ENCODE data around the gene OSBPL3.

DNA sequence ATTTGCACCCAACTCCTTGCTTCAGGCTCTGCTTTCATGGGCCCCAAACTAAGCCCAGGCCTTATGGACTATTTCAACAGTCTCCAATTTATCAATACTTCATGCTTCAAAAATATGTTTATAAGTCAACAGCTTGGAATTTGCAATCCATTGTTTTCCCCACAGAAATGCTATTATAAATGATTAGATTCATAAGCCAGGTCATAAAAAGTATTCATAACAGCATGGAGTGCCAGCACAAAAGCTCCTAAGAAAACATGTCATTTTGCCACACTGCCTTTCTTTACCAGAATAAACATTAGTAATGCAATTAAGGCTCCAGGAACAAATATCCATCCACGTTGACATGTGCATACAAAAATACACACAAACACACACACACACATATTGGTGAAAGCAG is 30.1 kb downstream of the OSBPL3 start:
- TF ChIP-seq EZH2phosphoT487 (IDR thresholded peaks at IDR 0.05; ENCODE audit: borderline replicate concordance, low read length) (no peak), EZH2 (IDR thresholded peaks at IDR 0.05; ENCODE audit: low read length, unreplicated experiment) (no peak)
- TF ChIP-seq, protein P1, sequence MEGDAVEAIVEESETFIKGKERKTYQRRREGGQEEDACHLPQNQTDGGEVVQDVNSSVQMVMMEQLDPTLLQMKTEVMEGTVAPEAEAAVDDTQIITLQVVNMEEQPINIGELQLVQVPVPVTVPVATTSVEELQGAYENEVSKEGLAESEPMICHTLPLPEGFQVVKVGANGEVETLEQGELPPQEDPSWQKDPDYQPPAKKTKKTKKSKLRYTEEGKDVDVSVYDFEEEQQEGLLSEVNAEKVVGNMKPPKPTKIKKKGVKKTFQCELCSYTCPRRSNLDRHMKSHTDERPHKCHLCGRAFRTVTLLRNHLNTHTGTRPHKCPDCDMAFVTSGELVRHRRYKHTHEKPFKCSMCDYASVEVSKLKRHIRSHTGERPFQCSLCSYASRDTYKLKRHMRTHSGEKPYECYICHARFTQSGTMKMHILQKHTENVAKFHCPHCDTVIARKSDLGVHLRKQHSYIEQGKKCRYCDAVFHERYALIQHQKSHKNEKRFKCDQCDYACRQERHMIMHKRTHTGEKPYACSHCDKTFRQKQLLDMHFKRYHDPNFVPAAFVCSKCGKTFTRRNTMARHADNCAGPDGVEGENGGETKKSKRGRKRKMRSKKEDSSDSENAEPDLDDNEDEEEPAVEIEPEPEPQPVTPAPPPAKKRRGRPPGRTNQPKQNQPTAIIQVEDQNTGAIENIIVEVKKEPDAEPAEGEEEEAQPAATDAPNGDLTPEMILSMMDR (conservative IDR thresholded peaks at IDR 0.05; ENCODE audit: low read depth, low read length) = no peak
